Astrocyte (in vitro differentiated cells and primary cell): ENCODE results near the gene TLN1.

ENCODE experiments used
- CTCF ChIP-seq: IDR thresholded peaks from 2 replicates; pipeline ENCODE4 v1.5.1; 2011; ENCODE audit warnings: low read depth, mild to moderate bottlenecking, inconsistent platforms, low read length, moderate library complexity; ENCODE audit not compliant: insufficient read depth
- EZH2 ChIP-seq: IDR thresholded peaks from 2 replicates; pipeline ENCODE4 v1.6.1; 2012; ENCODE audit warnings: mild to moderate bottlenecking, low read length, inconsistent platforms; ENCODE audit not compliant: insufficient read depth

GRCh38 chr9:35691334-35691650 is 40.7 kb downstream of the TLN1 start:
- TF ChIP-seq CTCF (no peak), EZH2 (no peak)
